ENCODE measurements around the gene SLC13A4. TPM values are rescaled to one million over a fixed set of nuclear protein-coding genes. Genes with fewer than 3 reads are reported as not detected.

Gene SLC13A4
- total and polyA plus RNA-seq, 2 of the 4 experiments (the other 2 are of a cell fraction) = 0.10 TPM; not detected in 1

- Histone ChIP-seq H4K5ac (ENCODE audit: low read depth, low read length) (peak overlapping the region; percentile 44; the same call in 1 of the 2 replicates), H3K79me1 (ENCODE audit: low read depth in 1 of 2, low read length in 2 of 2) (peaks cover 0 to 9% of the 10 kb centered on the region in 2 experiments; a peak in 1 of 4 replicates), H2BK5ac (ENCODE audit: low read depth, low read length, poor library complexity, severe bottlenecking) (peak overlapping the region; percentile 43), H3K14ac (replicated peaks; ENCODE audit: low read depth, low read length) (peak overlapping the region; percentile 5; the same call in 1 of the 2 replicates), H4K91ac (ENCODE audit: insufficient read depth, low read depth, low read length) (peak overlapping the region; percentile 37), H2AK9ac (replicated peaks; ENCODE audit: low read depth, low read length, poor library complexity) (peak overlapping the region; percentile 65), H4K20me1 (ENCODE audit: insufficient read depth, low read length) (no peaks in the 10 kb centered on the region), H4K8ac (ENCODE audit: low read depth in 2 of 2, low read length in 2 of 2) (peak overlapping the region in 1 of 2 experiments; percentile 46; a peak in 2 of 4 replicates), H3K23ac (ENCODE audit: low read depth, low read length) (no peak overlapping the region), H3K56ac (ENCODE audit: extremely low read depth, insufficient read depth, low read length) (no peak overlapping the region), H3K4me1 (ENCODE audit: control insufficient read depth, insufficient read depth, low read length) (peaks cover 24% of the 10 kb centered on the region), H3K27me3 (ENCODE audit: control insufficient read depth, insufficient read depth, low read length) (no peaks in the 10 kb centered on the region), H3K36me3 (ENCODE audit: control insufficient read depth, insufficient read depth, low read length) (no peaks in the 10 kb centered on the region), H3K27ac (ENCODE audit: insufficient read depth, low read length) (peak overlapping the region; percentile 44; the same call in 1 of the 2 replicates), H2AFZ (replicated peaks; ENCODE audit: low read length, poor library complexity) (peak overlapping the region; percentile 4), H2AK5ac (ENCODE audit: low read depth, low read length) (peak overlapping the region; percentile 63), H3K9me1 (ENCODE audit: insufficient read depth, low read length) (peaks cover 25% of the 10 kb centered on the region), H3K4me2 (ENCODE audit: low read depth, low read length) (no peak overlapping the region), H3K4me3 (ENCODE audit: insufficient read depth, low read depth, low read length) (no peak overlapping the region), H3K18ac (ENCODE audit: low read depth, low read length) (peak overlapping the region; percentile 54; the same call in 1 of the 2 replicates), H3K4ac (ENCODE audit: low read depth, low read length) (peak overlapping the region; percentile 63), H2BK15ac (ENCODE audit: low read depth, low read length) (peak overlapping the region; percentile 57; the same call in 1 of the 3 replicates), H2BK120ac (ENCODE audit: low read depth, low read length) (peak overlapping the region; percentile 83), H3K9me3 (ENCODE audit: control insufficient read depth, insufficient read depth, low read length) (no peaks in the 10 kb centered on the region), H3K9ac (ENCODE audit: low read depth, low read length) (no peak overlapping the region), H2BK20ac (ENCODE audit: low read depth, low read length) (peak overlapping the region; percentile 85)
- DNase-seq (no peak), ATAC-seq (ENCODE audit: low read depth) (no peak)
- no TSS peak for BruUV-seq (replicated peaks)
- POLR2A ChIA-PET (ENCODE audit: unreplicated experiment) = no interaction called here
- CTCF ChIA-PET = no interaction called here
- in situ Hi-C loops (cut with MboI; ENCODE audit: low sequenced_read_pairs) (no loop called here), dilution Hi-C loops (cut with HindIII; ENCODE audit: low sequenced_read_pairs, unreplicated experiment) (no loop called here), intact Hi-C loops (cut with micrococcal nuclease) (no loop called here)
- TF ChIP-seq RFX5 (IDR thresholded peaks at IDR 0.05; ENCODE audit: low read depth, low read length) (no peak), ELK1 (IDR thresholded peaks at IDR 0.05; ENCODE audit: borderline replicate concordance, low read depth, low read length) (no peak), FOS (IDR thresholded peaks at IDR 0.05; ENCODE audit: low read depth, low read length) (no peak), USF2 (IDR thresholded peaks at IDR 0.05; ENCODE audit: low read depth, low read length) (no peak)
- WGBS, 2 experiments (ENCODE audit: extremely low coverage in 2 of 2, insufficient read length in 1 of 2) = 100% methylated on average over 1 of the region's 8 CpGs; no CpG with 5 or more reads in 1 of the 2 experiments
Observed at GRCh38 chr7:135747366-135747765, 19.4 kb upstream of the SLC13A4 start.

All from IMR-90 (cell line).